Spleen (tissue), 7 donors: Measurements from ENCODE around the gene NECTIN1.

ENCODE experiments used
- POLR2A ChIP-seq, 3 donors: fragments of 450-650 bp; IDR thresholded peaks; one replicate each; pipeline ENCODE4 v1.5.1; 2017; ENCODE audit warnings: antibody characterized with exemption in 3 of 3, mild to moderate bottlenecking in 1 of 3
- POLR2AphosphoS5 ChIP-seq, 3 donors: sonication (generic); formaldehyde crosslinking; IDR thresholded peaks; one replicate each; pipeline ENCODE4 v1.5.1; 2017; ENCODE audit warnings: antibody characterized with exemption in 3 of 3
- TF ChIP-seq, protein P1 (sequence below), 11 experiments: fragments of 200-600 bp in 7 of 11; fragments of 450-650 bp in 4 of 11; sonication (generic) in 4 of 11; IDR thresholded peaks in 8 of 11; conservative IDR thresholded peaks in 3 of 11; 1 replicate in 7 of 11; 2 replicates in 4 of 11; pipeline versions ENCODE4 v1.4.0 to v1.8.0; 2016 to 2021; ENCODE audit warnings: antibody characterized with exemption in 11 of 11, inconsistent platforms in 4 of 11, mild to moderate bottlenecking in 1 of 11
- donor health status: DM: no; HTN: no; CAD: no; lungs with moderate emphysema.
- donor health status: DM: no; HTN: no; CAD: no.
- donor health status: DM: no; HTN: no; CAD: no.

DNA sequence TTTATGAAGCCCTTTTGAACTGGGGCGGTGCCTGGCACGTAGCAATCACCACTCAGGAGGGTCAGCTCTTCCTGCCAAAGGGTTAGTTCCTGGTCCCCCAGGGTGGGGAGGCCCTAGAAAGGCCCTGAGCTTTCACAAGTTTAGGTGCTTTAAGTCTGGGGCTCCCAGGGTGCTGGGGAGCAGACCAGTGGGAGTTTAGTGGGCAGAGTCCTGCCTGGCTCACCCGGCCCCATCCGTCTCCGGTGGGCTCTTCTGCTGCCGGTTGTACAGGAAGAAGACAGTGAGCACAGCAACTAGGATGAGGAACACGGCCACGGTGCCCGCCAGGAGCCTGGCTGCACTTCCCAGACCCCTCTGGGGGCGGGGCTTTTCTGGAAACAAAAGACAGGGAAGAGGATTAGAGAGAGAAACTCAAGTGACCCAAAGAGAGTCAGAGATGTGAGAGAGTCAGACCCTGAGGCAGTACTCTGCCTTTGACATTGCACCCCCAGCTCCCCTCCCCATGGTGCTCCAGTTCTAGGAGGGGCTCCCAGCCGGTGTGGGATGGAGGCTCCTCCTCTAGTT, 89.3 kb downstream of the NECTIN1 start:
- TF ChIP-seq, protein P1, sequence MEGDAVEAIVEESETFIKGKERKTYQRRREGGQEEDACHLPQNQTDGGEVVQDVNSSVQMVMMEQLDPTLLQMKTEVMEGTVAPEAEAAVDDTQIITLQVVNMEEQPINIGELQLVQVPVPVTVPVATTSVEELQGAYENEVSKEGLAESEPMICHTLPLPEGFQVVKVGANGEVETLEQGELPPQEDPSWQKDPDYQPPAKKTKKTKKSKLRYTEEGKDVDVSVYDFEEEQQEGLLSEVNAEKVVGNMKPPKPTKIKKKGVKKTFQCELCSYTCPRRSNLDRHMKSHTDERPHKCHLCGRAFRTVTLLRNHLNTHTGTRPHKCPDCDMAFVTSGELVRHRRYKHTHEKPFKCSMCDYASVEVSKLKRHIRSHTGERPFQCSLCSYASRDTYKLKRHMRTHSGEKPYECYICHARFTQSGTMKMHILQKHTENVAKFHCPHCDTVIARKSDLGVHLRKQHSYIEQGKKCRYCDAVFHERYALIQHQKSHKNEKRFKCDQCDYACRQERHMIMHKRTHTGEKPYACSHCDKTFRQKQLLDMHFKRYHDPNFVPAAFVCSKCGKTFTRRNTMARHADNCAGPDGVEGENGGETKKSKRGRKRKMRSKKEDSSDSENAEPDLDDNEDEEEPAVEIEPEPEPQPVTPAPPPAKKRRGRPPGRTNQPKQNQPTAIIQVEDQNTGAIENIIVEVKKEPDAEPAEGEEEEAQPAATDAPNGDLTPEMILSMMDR (IDR thresholded peaks at IDR 0.05 in 8 of 11, conservative IDR thresholded peaks at IDR 0.05 in 3 of 11): no peak
- TF ChIP-seq POLR2AphosphoS5 (IDR thresholded peaks at IDR 0.05): no peak
- no peak for TF ChIP-seq POLR2A (IDR thresholded peaks at IDR 0.05)
